ENCODE data around the gene ESYT2.

Gene ESYT2

GRCh38 chr7:158763454-158764033 lies 65.8 kb downstream of the ESYT2 start (continued):
- no peak for TF ChIP-seq ATF2 (tag by site-specific recombination; IDR thresholded peaks at IDR 0.05; ENCODE audit: low read depth)
- no peak for TF ChIP-seq PRDM2 (tag by site-specific recombination; IDR thresholded peaks at IDR 0.05; ENCODE audit: borderline replicate concordance)
- TF ChIP-seq ZNF202 (tag by site-specific recombination; IDR thresholded peaks at IDR 0.05; ENCODE audit: borderline replicate concordance) = no peak
- no peak for TF ChIP-seq ZNF221 (tag by site-specific recombination; IDR thresholded peaks at IDR 0.05; ENCODE audit: borderline replicate concordance)

DNA sequence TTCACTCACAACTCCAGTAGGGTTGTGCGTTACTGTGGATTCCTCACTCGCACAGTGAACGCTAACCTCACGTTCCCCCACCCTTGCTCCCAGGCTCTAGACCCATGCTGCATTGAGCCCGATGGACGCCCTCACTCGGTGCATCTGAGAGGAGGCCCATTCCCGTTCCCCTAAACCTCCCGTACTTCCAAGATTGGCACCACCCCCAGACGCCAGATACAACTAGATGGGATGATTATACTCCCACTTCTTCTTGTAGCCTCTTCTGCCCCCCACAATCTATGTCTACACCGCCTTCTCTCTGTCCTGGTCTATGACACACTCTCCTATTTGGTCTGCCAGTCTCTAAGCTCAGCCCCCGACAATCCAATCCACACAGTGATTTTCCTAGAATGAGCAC lies 67.4 kb downstream of the ESYT2 start:
- POLR2A ChIA-PET = no interaction called here
- Histone ChIP-seq H3K4me3 (ENCODE audit: low read depth, low read length) (no peak overlapping the region), H3K27ac (ENCODE audit: extremely low read depth, low read depth, low read length) (no peak overlapping the region), H3K9me3 (ENCODE audit: control insufficient read depth, insufficient read depth, low read depth, low read length) (no peaks in the 10 kb centered on the region), H3K36me3 (ENCODE audit: control insufficient read depth in 2 of 2, insufficient read depth in 1 of 2, low read length in 2 of 2) (peaks cover 0 to 66% of the 10 kb centered on the region in 2 experiments; a peak in 2 of 3 replicates), H3K4me1 (ENCODE audit: control insufficient read depth, insufficient read depth, low read length) (no peaks in the 10 kb centered on the region)
- CTCF ChIA-PET = no interaction called here
- TF ChIP-seq ZNF837 (tag by site-specific recombination; IDR thresholded peaks at IDR 0.05) (no peak), BCL11B (tag by site-specific recombination; IDR thresholded peaks at IDR 0.05; ENCODE audit: low read depth) (no peak), YY1 (tag by site-specific recombination; IDR thresholded peaks at IDR 0.05) (no peak), ZNF777 (tag by site-specific recombination; IDR thresholded peaks at IDR 0.05; ENCODE audit: borderline replicate concordance) (no peak), ZNF791 (tag by site-specific recombination; IDR thresholded peaks at IDR 0.05) (no peak), HIC1 (tag by site-specific recombination; IDR thresholded peaks at IDR 0.05) (no peak), SCRT2 (tag by site-specific recombination; IDR thresholded peaks at IDR 0.05) (no peak), ZNF747 (tag by site-specific recombination; IDR thresholded peaks at IDR 0.05) (no peak), ZNF394 (tag by site-specific recombination; IDR thresholded peaks at IDR 0.05; ENCODE audit: borderline replicate concordance) (no peak), MEIS1 (CRISPR knock-in tag; IDR thresholded peaks at IDR 0.05; ENCODE audit: borderline replicate concordance) (no peak), MZF1 (tag by site-specific recombination; IDR thresholded peaks at IDR 0.05; ENCODE audit: borderline replicate concordance) (no peak), ZNF24 (tag by site-specific recombination; IDR thresholded peaks at IDR 0.05) (no peak), ZNF48 (tag by site-specific recombination; IDR thresholded peaks at IDR 0.05) (no peak), ZNF19 (tag by site-specific recombination; IDR thresholded peaks at IDR 0.05; ENCODE audit: low read depth) (no peak), KLF1 (tag by site-specific recombination; IDR thresholded peaks at IDR 0.05) (no peak), PRDM1 (tag by site-specific recombination; IDR thresholded peaks at IDR 0.05) (no peak), KLF10 (tag by site-specific recombination; IDR thresholded peaks at IDR 0.05) (no peak)
- TF ChIP-seq, protein P1, sequence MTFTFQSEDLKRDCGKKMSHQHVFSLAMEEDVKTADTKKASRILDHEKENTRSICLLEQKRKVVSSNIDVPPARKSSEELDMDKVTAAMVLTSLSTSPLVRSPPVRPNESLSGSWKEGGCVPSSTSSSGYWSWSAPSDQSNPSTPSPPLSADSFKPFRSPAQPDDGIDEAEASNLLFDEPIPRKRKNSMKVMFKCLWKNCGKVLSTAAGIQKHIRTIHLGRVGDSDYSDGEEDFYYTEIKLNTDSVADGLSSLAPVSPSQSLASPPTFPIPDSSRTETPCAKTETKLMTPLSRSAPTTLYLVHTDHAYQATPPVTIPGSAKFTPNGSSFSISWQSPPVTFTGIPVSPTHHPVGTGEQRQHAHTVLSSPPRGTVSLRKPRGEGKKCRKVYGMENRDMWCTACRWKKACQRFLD (tag by site-specific recombination; IDR thresholded peaks at IDR 0.05) = no peak
- TF ChIP-seq, protein P2, sequence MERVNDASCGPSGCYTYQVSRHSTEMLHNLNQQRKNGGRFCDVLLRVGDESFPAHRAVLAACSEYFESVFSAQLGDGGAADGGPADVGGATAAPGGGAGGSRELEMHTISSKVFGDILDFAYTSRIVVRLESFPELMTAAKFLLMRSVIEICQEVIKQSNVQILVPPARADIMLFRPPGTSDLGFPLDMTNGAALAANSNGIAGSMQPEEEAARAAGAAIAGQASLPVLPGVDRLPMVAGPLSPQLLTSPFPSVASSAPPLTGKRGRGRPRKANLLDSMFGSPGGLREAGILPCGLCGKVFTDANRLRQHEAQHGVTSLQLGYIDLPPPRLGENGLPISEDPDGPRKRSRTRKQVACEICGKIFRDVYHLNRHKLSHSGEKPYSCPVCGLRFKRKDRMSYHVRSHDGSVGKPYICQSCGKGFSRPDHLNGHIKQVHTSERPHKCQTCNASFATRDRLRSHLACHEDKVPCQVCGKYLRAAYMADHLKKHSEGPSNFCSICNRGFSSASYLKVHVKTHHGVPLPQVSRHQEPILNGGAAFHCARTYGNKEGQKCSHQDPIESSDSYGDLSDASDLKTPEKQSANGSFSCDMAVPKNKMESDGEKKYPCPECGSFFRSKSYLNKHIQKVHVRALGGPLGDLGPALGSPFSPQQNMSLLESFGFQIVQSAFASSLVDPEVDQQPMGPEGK (tag by site-specific recombination; IDR thresholded peaks at IDR 0.05) = no peak
